HG02884 (cell line): ENCODE results near the gene AGPAT1.

Experiments used
- ATAC-seq: cut with Tn5 transposase; IDR thresholded peaks from one replicate; pipeline ENCODE4 v1.9.1; 2021; ENCODE audit warnings: mild to moderate bottlenecking, moderate library complexity; ENCODE audit not compliant: unreplicated experiment

Gene AGPAT1

GRCh38 chr6:32173051-32173727 is 2.7 kb downstream of the AGPAT1 start:
- no peak for ATAC-seq

GRCh38 chr6:32171234-32171633 is 4.7 kb downstream of the AGPAT1 start:
- ATAC-seq: no peak

- ATAC-seq: no peak
Measured at GRCh38 chr6:32170294-32170693, 5.6 kb downstream of the AGPAT1 start.

GRCh38 chr6:32168807-32169591 is 6.9 kb downstream of the AGPAT1 start:
- no peak for ATAC-seq

- no peak for ATAC-seq
Measured at GRCh38 chr6:32168350-32168749, 7.5 kb downstream of the AGPAT1 start.

GRCh38 chr6:32167761-32168262 is 8.1 kb downstream of the AGPAT1 start:
- no peak for ATAC-seq

GRCh38 chr6:32167154-32167760 is 8.6 kb downstream of the AGPAT1 start:
- no peak for ATAC-seq

- no peak for ATAC-seq
Measured at GRCh38 chr6:32166411-32167061, 9.3 kb downstream of the AGPAT1 start.

GRCh38 chr6:32164295-32164694 is 11.6 kb downstream of the AGPAT1 start, which contains the start of gene EGFL8:
Gene EGFL8, plus strand, starts transcription at chr6:32164595. Its CDS starts 1,571 bp downstream, at chr6:32166166.
- no peak for ATAC-seq

GRCh38 chr6:32163559-32164258 is 12.2 kb downstream of the AGPAT1 start:
- ATAC-seq: no peak

GRCh38 chr6:32158052-32158451 is 17.8 kb downstream of the AGPAT1 start:
- no peak for ATAC-seq

GRCh38 chr6:32156891-32157290 is 19.0 kb downstream of the AGPAT1 start:
- ATAC-seq: no peak

GRCh38 chr6:32154514-32155161 is 21.2 kb downstream of the AGPAT1 start:
- ATAC-seq: peak; percentile 52

GRCh38 chr6:32153564-32154513 is 22.0 kb downstream of the AGPAT1 start, which contains the start of gene PPT2:
Gene PPT2, plus strand, starts transcription at chr6:32154141. Its CDS starts 454 bp downstream, at chr6:32154595.
- peak; percentile 17 for ATAC-seq

- ATAC-seq: no peak
Measured at GRCh38 chr6:32152769-32153563, 22.9 kb downstream of the AGPAT1 start.

- ATAC-seq: no peak
Measured at GRCh38 chr6:32151863-32152768, 23.8 kb downstream of the AGPAT1 start, which contains the start of gene PRRT1. Gene PRRT1, minus strand, starts transcription at chr6:32151939. Its CDS starts 112 bp downstream, at chr6:32151827.
